ENCODE measurements around the gene COL5A3.

DNA sequence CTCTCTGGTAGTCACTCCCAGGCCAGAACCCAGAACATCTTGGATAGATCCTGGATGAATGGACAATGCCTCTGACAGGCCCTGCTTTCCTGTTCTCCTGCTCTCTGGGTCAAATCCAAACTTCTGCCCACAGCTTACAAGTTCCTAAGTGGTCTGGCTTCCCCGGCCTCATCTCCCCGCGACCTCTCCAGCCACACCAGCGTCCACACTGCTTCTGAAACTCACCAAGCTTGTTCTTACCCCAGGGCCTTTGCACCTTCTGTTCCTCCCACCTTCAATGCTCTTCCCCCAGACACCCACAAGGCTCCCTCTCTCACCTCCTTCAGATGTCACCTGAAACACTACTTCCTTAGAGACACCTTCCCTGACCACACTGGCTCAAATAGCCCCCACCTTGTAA is 77.5 kb downstream of the COL5A3 start:
- TF ChIP-seq POLR2A (IDR thresholded peaks at IDR 0.05; ENCODE audit: low read length) (no peak), GATA1 (IDR thresholded peaks at IDR 0.05; ENCODE audit: low read depth, low read length) (no peak)

Measured in erythroblast (primary cell).